HCT116 (cell line): ENCODE data around the gene ITPK1. TPM values are rescaled to one million over a fixed set of nuclear protein-coding genes. Genes with fewer than 3 reads are reported as not detected.

Experiments
- ATAC-seq: fragments of 200-7000 bp; cut with Tn5 transposase; 2 replicates; pipeline ENCODE4 v1.9.1; 2020; ENCODE audit warnings: mild to moderate bottlenecking, moderate library complexity
- BruUV-seq: library from RNA; stranded (reverse); fragments of 400-500 nt; replicated peaks from 2 replicates; lab custom pipeline; 2021; lab: Mats Ljungman, UMichigan
- CTCF ChIA-PET: fragments of 300-600 bp; sonication (Branson Sonifier 250); formaldehyde crosslinking; loops from one replicate; lab custom pipeline; 2021; ENCODE audit warnings: antibody characterized with exemption; lab: Charles Lee
- POLR2A ChIA-PET: fragments of 300-600, 350-600 bp; sonication (Branson Sonifier 250); formaldehyde crosslinking; loops from one replicate; lab custom pipeline; 2021; ENCODE audit warnings: antibody characterized with exemption; lab: Charles Lee
- RAD21 ChIA-PET, 2 experiments: fragments of 300-600 bp; sonication (Branson Sonifier 250); formaldehyde crosslinking; loops; one replicate each; lab custom pipeline; 2023; ENCODE audit warnings: low total read pairs in 2 of 2; ENCODE audit not compliant: uncharacterized antibody in 2 of 2, unreplicated experiment in 2 of 2, low non-redundant PET in 1 of 2; lab: Charles Lee
- DNase-seq: peaks from one replicate; pipeline ENCODE4 v3.0.0-alpha.2; 2010; ENCODE audit warnings: low read depth, low spot score
- H2AFZ ChIP-seq: fragments of 200-600 bp; shearing (Covaris generic), sonication (generic); 2 replicates; pipeline ENCODE4 v1.6.1; 2017; ENCODE audit warnings: low read depth, mixed run types, mixed read lengths, antibody characterized with exemption, low read length; ENCODE audit not compliant: poor library complexity, severe bottlenecking
- H3K27ac ChIP-seq: 2 replicates; pipeline ENCODE4 v1.5.1; 2012; ENCODE audit warnings: low read depth, low read length
- H3K27me3 ChIP-seq: fragments of 200-600 bp; sonication (generic); 2 replicates; pipeline ENCODE4 v1.6.1; 2016; ENCODE audit warnings: mixed run types, low read length, mixed read lengths; ENCODE audit not compliant: insufficient read depth
- H3K36me3 ChIP-seq, 2 experiments: fragments of 200-500 bp in 1 of 2; fragments of 200-600 bp in 1 of 2; sonication (Bioruptor generic) in 1 of 2; sonication (generic) in 1 of 2; 2 replicates each; pipeline versions ENCODE4 v1.5.1 to v1.6.1; 2014 to 2016; ENCODE audit warnings: low read length in 2 of 2, inconsistent platforms in 1 of 2, mixed read lengths in 1 of 2, mixed run types in 1 of 2; ENCODE audit not compliant: insufficient read depth in 2 of 2, control insufficient read depth in 1 of 2
- H3K4me1 ChIP-seq, 2 experiments: fragments of 200-600 bp in 1 of 2; sonication (generic) in 1 of 2; 2 replicates each; pipeline versions ENCODE4 v1.5.1 to v1.6.1; 2012 to 2017; ENCODE audit warnings: low read length in 2 of 2, inconsistent platforms in 1 of 2, mild to moderate bottlenecking in 1 of 2, mixed read lengths in 1 of 2, mixed run types in 1 of 2, moderate library complexity in 1 of 2; ENCODE audit not compliant: insufficient read depth in 2 of 2, control insufficient read depth in 1 of 2
- H3K4me2 ChIP-seq: fragments of 200-600 bp; sonication (generic); 2 replicates; pipeline ENCODE4 v1.6.1; 2017; ENCODE audit warnings: mixed run types, low read length, mixed read lengths
- H3K4me3 ChIP-seq, 2 experiments: fragments of 200-600 bp in 1 of 2; sonication (generic) in 1 of 2; replicated peaks in 1 of 2; 2 replicates each; pipeline ENCODE4 v1.5.1; 2011 to 2016; ENCODE audit warnings: low read length in 2 of 2, control low read depth in 1 of 2, low read depth in 1 of 2, mild to moderate bottlenecking in 1 of 2, mixed read lengths in 1 of 2, mixed run types in 1 of 2
- H3K79me2 ChIP-seq: fragments of 200-600 bp; sonication (generic); 2 replicates; pipeline ENCODE4 v1.6.1; 2017; ENCODE audit warnings: mild to moderate bottlenecking, mixed run types, low read length, moderate library complexity, mixed read lengths; ENCODE audit not compliant: insufficient read depth
- H3K9ac ChIP-seq: fragments of 200-600 bp; sonication (generic); 2 replicates; pipeline ENCODE4 v1.6.1; 2016; ENCODE audit warnings: low read length, mixed read lengths
- H3K9me2 ChIP-seq: fragments of 200-600 bp; sonication (generic), shearing (Covaris generic); 2 replicates; pipeline ENCODE4 v1.6.1; 2017; ENCODE audit warnings: mixed run types, mild to moderate bottlenecking, moderate library complexity; ENCODE audit not compliant: insufficient read depth
- H3K9me3 ChIP-seq, 2 experiments: fragments of 200-500 bp in 1 of 2; fragments of 200-600 bp in 1 of 2; sonication (Bioruptor generic) in 1 of 2; sonication (generic) in 1 of 2; 2 replicates each; pipeline ENCODE4 v1.6.1; 2014 to 2017; ENCODE audit warnings: low read length in 2 of 2, mixed read lengths in 2 of 2, inconsistent platforms in 1 of 2, low read depth in 1 of 2, mild to moderate bottlenecking in 1 of 2, mixed run types in 1 of 2, moderate library complexity in 1 of 2; ENCODE audit not compliant: control insufficient read depth in 1 of 2, insufficient read depth in 1 of 2
- H4K20me1 ChIP-seq: fragments of 200-600 bp; sonication (generic), shearing (Covaris generic); 2 replicates; pipeline ENCODE4 v1.6.1; 2017; ENCODE audit warnings: mixed run types, mild to moderate bottlenecking, moderate library complexity; ENCODE audit not compliant: insufficient read depth
- CBX3 ChIP-seq: IDR thresholded peaks from 2 replicates; pipeline ENCODE4 v1.6.1; 2012; ENCODE audit warnings: low read depth
- CEBPB ChIP-seq: IDR thresholded peaks from 2 replicates; pipeline ENCODE4 v1.6.1; 2012; ENCODE audit warnings: low read depth
- CTCF ChIP-seq, 3 experiments: fragments of 200-600 bp in 1 of 3; sonication (generic) in 1 of 3; IDR thresholded peaks in 2 of 3; conservative IDR thresholded peaks in 1 of 3; 2 replicates each; pipeline ENCODE4 v1.5.1; 2012 to 2017; ENCODE audit warnings: low read depth in 2 of 3, low read length in 2 of 3, antibody characterized with exemption in 1 of 3, borderline replicate concordance in 1 of 3, control low read depth in 1 of 3, mild to moderate bottlenecking in 1 of 3, mixed read lengths in 1 of 3, mixed run types in 1 of 3, moderate library complexity in 1 of 3; ENCODE audit not compliant: insufficient read depth in 1 of 3
- EGR1 ChIP-seq: IDR thresholded peaks from 2 replicates; pipeline ENCODE4 v1.6.1; 2012; ENCODE audit warnings: low read depth
- EZH2 ChIP-seq: fragments of 200-600 bp; sonication (generic); IDR thresholded peaks from 2 replicates; pipeline ENCODE4 v1.6.1; 2017; ENCODE audit warnings: antibody characterized with exemption, mixed run types
- FOSL1 ChIP-seq: IDR thresholded peaks from 2 replicates; pipeline ENCODE4 v1.6.1; 2012; ENCODE audit warnings: low read depth
- JUND ChIP-seq: IDR thresholded peaks from 2 replicates; pipeline ENCODE4 v1.6.1; 2012
- SP1 ChIP-seq: IDR thresholded peaks from 2 replicates; pipeline ENCODE4 v1.6.1; 2012; ENCODE audit warnings: low read depth
- TCF7L2 ChIP-seq: IDR thresholded peaks from 2 replicates; pipeline ENCODE4 v1.7.0; 2011; ENCODE audit warnings: borderline replicate concordance, inconsistent platforms; ENCODE audit not compliant: insufficient read depth, insufficient read length; ENCODE audit errors: extremely low read depth
- YY1 ChIP-seq: IDR thresholded peaks from 2 replicates; pipeline ENCODE4 v1.6.1; 2011; ENCODE audit warnings: low read length, low read depth, moderate library complexity, mild to moderate bottlenecking; ENCODE audit not compliant: insufficient replicate concordance; ENCODE audit errors: extremely low read depth
- ZFX ChIP-seq: fragments of 450-650 bp; IDR thresholded peaks from 2 replicates; pipeline ENCODE4 v1.6.1; 2017
- intact Hi-C: fragments of 100-400 bp; cut with micrococcal nuclease; formaldehyde crosslinking; loops from 2 replicates; pipeline ENCODE4 v1.10.0; 2022
- total RNA-seq: library from RNA; stranded (reverse); gene quantifications from one replicate; pipeline ENCODE4 v1.2.1, GENCODE V29; 2021; ENCODE audit not compliant: unreplicated experiment
- TF ChIP-seq, protein P1 (sequence below): IDR thresholded peaks from 2 replicates; pipeline ENCODE4 v1.6.1; 2011; ENCODE audit warnings: mild to moderate bottlenecking, low read length, moderate library complexity; ENCODE audit not compliant: insufficient replicate concordance; ENCODE audit errors: extremely low read depth

Gene ITPK1
- total RNA-seq, 1 experiment from 2014 or later, result 70.2 TPM

GRCh38 chr14:93099643-93100042 lies 16.1 kb downstream of the ITPK1 start:
- no peak for ATAC-seq
- peaks cover 61% of the 10 kb centered on the region for H3K79me2 ChIP-seq
- H3K4me1 ChIP-seq, result peaks cover 12 to 15% of the 10 kb centered on the region in 2 experiments; a peak in 3 of 4 replicates
- H3K27ac ChIP-seq, result no peak overlapping the region
- no peaks in the 10 kb centered on the region for H3K9me3 ChIP-seq
- no peaks in the 10 kb centered on the region for H3K27me3 ChIP-seq
- intact Hi-C loops, result no loop called here
- H3K36me3 ChIP-seq, result no peaks in the 10 kb centered on the region; a peak in 1 of 4 replicates
- DNase-seq, result no peak
- TF ChIP-seq EGR1 (no peak), YY1 (no peak), ZFX (no peak), CTCF (IDR thresholded peaks at IDR 0.05 in 2 of 3, conservative IDR thresholded peaks at IDR 0.05 in 1 of 3; ENCODE audit: borderline replicate concordance in 1 of 3, insufficient read depth in 1 of 3, low read depth in 2 of 3, low read length in 2 of 3) (no peak), EZH2 (no peak), JUND (no peak), CBX3 (no peak), FOSL1 (no peak), CEBPB (no peak), SP1 (no peak), TCF7L2 (no peak)
- TF ChIP-seq, protein P1, sequence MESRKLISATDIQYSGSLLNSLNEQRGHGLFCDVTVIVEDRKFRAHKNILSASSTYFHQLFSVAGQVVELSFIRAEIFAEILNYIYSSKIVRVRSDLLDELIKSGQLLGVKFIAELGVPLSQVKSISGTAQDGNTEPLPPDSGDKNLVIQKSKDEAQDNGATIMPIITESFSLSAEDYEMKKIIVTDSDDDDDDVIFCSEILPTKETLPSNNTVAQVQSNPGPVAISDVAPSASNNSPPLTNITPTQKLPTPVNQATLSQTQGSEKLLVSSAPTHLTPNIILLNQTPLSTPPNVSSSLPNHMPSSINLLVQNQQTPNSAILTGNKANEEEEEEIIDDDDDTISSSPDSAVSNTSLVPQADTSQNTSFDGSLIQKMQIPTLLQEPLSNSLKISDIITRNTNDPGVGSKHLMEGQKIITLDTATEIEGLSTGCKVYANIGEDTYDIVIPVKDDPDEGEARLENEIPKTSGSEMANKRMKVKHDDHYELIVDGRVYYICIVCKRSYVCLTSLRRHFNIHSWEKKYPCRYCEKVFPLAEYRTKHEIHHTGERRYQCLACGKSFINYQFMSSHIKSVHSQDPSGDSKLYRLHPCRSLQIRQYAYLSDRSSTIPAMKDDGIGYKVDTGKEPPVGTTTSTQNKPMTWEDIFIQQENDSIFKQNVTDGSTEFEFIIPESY, result no peak
- TF ChIP-seq, all 23 proteins: peak for 0
- H3K4me3 ChIP-seq, result no peak overlapping the region
- no peak overlapping the region for H3K4me2 ChIP-seq
- ChIA-PET POLR2A (no interaction called here), CTCF (interaction anchor here (1.0 kb wide), 1 partner anchor 14 kb away, joined by 3 read pairs; no protein-coding TSS in a partner anchor), RAD21 (no interaction called here)
- no peak overlapping the region for H2AFZ ChIP-seq
- no TSS peak for BruUV-seq
- H4K20me1 ChIP-seq, result no peaks in the 10 kb centered on the region
- no peak overlapping the region for H3K9ac ChIP-seq
- H3K9me2 ChIP-seq, result no peaks in the 10 kb centered on the region
